GM23338 (cell line): Measurements from ENCODE around the gene PDGFC. TPM values are rescaled to one million over a fixed set of nuclear protein-coding genes. Genes with fewer than 3 reads are reported as not detected.

Source experiments
- ATAC-seq: fragments of 200-7000 bp; cut with Tn5 transposase; 3 replicates; pipeline ENCODE4 v1.9.1; 2020
- DNase-seq: peaks from one replicate; pipeline ENCODE4 v3.0.0-alpha.2; 2015; ENCODE audit warnings: low spot score
- H2AFZ ChIP-seq: fragments of 200-600 bp; sonication (generic); 2 replicates; pipeline ENCODE4 v1.8.0; 2016; ENCODE audit warnings: antibody characterized with exemption, mild to moderate bottlenecking, moderate library complexity
- H3F3A ChIP-seq: fragments of 200-600 bp; sonication (generic); replicated peaks from 2 replicates; pipeline ENCODE4 v1.8.0; 2017; ENCODE audit warnings: antibody characterized with exemption, mixed run types, low read depth
- H3K27ac ChIP-seq: fragments of 200-600 bp; sonication (generic); 2 replicates; pipeline ENCODE4 v1.6.1; 2016; ENCODE audit warnings: low read depth
- H3K27me3 ChIP-seq: fragments of 200-600 bp; sonication (generic); 2 replicates; pipeline ENCODE4 v1.8.0; 2016; ENCODE audit warnings: mild to moderate bottlenecking, mixed run types, moderate library complexity; ENCODE audit not compliant: insufficient read depth
- H3K36me3 ChIP-seq: fragments of 200-600 bp; sonication (generic); 2 replicates; pipeline ENCODE4 v1.8.0; 2016; ENCODE audit warnings: mild to moderate bottlenecking; ENCODE audit not compliant: insufficient read depth
- H3K4me1 ChIP-seq: fragments of 200-600 bp; sonication (generic); 2 replicates; pipeline ENCODE4 v1.8.0; 2016; ENCODE audit warnings: mild to moderate bottlenecking, moderate library complexity; ENCODE audit not compliant: insufficient read depth
- H3K4me2 ChIP-seq: fragments of 200-600 bp; sonication (generic); 2 replicates; pipeline ENCODE4 v1.7.1; 2017; ENCODE audit warnings: mixed run types
- H3K4me3 ChIP-seq: fragments of 200-600 bp; sonication (generic); 2 replicates; pipeline ENCODE4 v1.6.1; 2016; ENCODE audit warnings: mixed run types
- H3K79me2 ChIP-seq: fragments of 200-600 bp; sonication (generic); replicated peaks from 2 replicates; pipeline ENCODE4 v1.8.0; 2017; ENCODE audit warnings: mild to moderate bottlenecking; ENCODE audit not compliant: insufficient read depth
- H3K9me2 ChIP-seq: fragments of 200-600 bp; sonication (generic); 2 replicates; pipeline ENCODE4 v1.8.0; 2017; ENCODE audit not compliant: insufficient read depth
- H4K20me1 ChIP-seq: fragments of 200-600 bp; sonication (generic); replicated peaks from 2 replicates; pipeline ENCODE4 v1.8.0; 2017; ENCODE audit warnings: mild to moderate bottlenecking; ENCODE audit not compliant: insufficient read depth
- H3K27ac Mint-ChIP-seq: 2 replicates; pipeline ENCODE4 v1.8.0; 2020; ENCODE audit warnings: inconsistent platforms, mild to moderate bottlenecking, moderate library complexity, mixed read lengths
- H3K27me3 Mint-ChIP-seq: 3 replicates; pipeline ENCODE4 v1.8.0; 2022; ENCODE audit warnings: low read depth, mild to moderate bottlenecking, moderate library complexity, mixed read lengths, inconsistent platforms; ENCODE audit not compliant: insufficient read depth, poor library complexity
- H3K36me3 Mint-ChIP-seq: 3 replicates; pipeline ENCODE4 v1.8.0; 2021; ENCODE audit warnings: low read depth, mild to moderate bottlenecking, inconsistent platforms, moderate library complexity, mixed read lengths
- H3K4me1 Mint-ChIP-seq: 3 replicates; pipeline ENCODE4 v1.8.0; 2020; ENCODE audit warnings: mild to moderate bottlenecking, inconsistent platforms, mixed read lengths
- H3K4me3 Mint-ChIP-seq: 3 replicates; pipeline ENCODE4 v1.8.0; 2021; ENCODE audit warnings: moderate library complexity, mild to moderate bottlenecking, inconsistent platforms, mixed read lengths
- H3K9me3 Mint-ChIP-seq: 3 replicates; pipeline ENCODE4 v1.8.0; 2020; ENCODE audit warnings: moderate library complexity, mild to moderate bottlenecking, inconsistent platforms, mixed read lengths
- CREB1 ChIP-seq: fragments of 250-450 bp; sonication (Bioruptor Pico); IDR thresholded peaks from 2 replicates; pipeline ENCODE4 v1.5.0; 2020; ENCODE audit warnings: low read depth, mild to moderate bottlenecking, moderate library complexity
- ETS1 ChIP-seq: IDR thresholded peaks from 2 replicates; pipeline ENCODE4 v1.6.1; 2016; ENCODE audit warnings: antibody characterized with exemption
- EZH2 ChIP-seq: fragments of 200-600 bp; sonication (generic); IDR thresholded peaks from one replicate; pipeline ENCODE4 v1.8.0; 2017; ENCODE audit warnings: antibody characterized with exemption, mild to moderate bottlenecking, low read depth; ENCODE audit not compliant: unreplicated experiment
- EZH2phosphoT487 ChIP-seq: fragments of 200-600 bp; sonication (generic); IDR thresholded peaks from one replicate; pipeline ENCODE4 v1.8.1; 2018; ENCODE audit warnings: antibody characterized with exemption; ENCODE audit not compliant: unreplicated experiment
- NANOG ChIP-seq: IDR thresholded peaks from 2 replicates; pipeline ENCODE4 v1.6.1; 2016; ENCODE audit warnings: antibody characterized with exemption, borderline replicate concordance
- POLR2AphosphoS5 ChIP-seq: IDR thresholded peaks from 2 replicates; pipeline ENCODE4 v1.6.1; 2016; ENCODE audit warnings: antibody characterized with exemption, low read depth
- STAT1 ChIP-seq: IDR thresholded peaks from one replicate; pipeline ENCODE4 v1.6.1; 2016; ENCODE audit warnings: antibody characterized with exemption; ENCODE audit not compliant: unreplicated experiment
- ZNF114 ChIP-seq: fragments of 250-450 bp; sonication (Bioruptor Pico); IDR thresholded peaks from 2 replicates; pipeline ENCODE4 v1.5.0; 2020; ENCODE audit warnings: mild to moderate bottlenecking, moderate library complexity
- ZNF331 ChIP-seq: fragments of 250-450 bp; sonication (Bioruptor Pico); IDR thresholded peaks from 2 replicates; pipeline ENCODE4 v1.5.0; 2020; ENCODE audit warnings: low read depth, mild to moderate bottlenecking, moderate library complexity
- polyA plus RNA-seq: library from polyadenylated mRNA; unstranded; fragments of >200 nt; fragmentation: Nextera tagmentation; extraction: Ambion mirVana; gene quantifications from 2 replicates; pipeline ENCODE4 v1.2.1, GENCODE V29; 2016
- total RNA-seq: library from RNA; depleted of rRNA; stranded (reverse); fragments of >200 nt; shearing (Covaris generic); gene quantifications from 2 replicates; pipeline ENCODE4 v1.2.3, GENCODE V29; 2014
- TF ChIP-seq, protein P1 (sequence below): IDR thresholded peaks from one replicate; pipeline ENCODE4 v1.6.1; 2018; ENCODE audit warnings: antibody characterized with exemption; ENCODE audit not compliant: unreplicated experiment
- TF ChIP-seq, protein P2 (sequence below): fragments of 250-450 bp; sonication (Bioruptor Pico); IDR thresholded peaks from 2 replicates; pipeline ENCODE4 v1.5.0; 2020; ENCODE audit warnings: mild to moderate bottlenecking, moderate library complexity

PDGFC gene
- total and polyA plus RNA-seq, 2 experiments from 2014 or later, result 1.3 to 3.4 TPM

- TF ChIP-seq CREB1 (CRISPR knock-in tag), result no peak
- TF ChIP-seq, protein P1, sequence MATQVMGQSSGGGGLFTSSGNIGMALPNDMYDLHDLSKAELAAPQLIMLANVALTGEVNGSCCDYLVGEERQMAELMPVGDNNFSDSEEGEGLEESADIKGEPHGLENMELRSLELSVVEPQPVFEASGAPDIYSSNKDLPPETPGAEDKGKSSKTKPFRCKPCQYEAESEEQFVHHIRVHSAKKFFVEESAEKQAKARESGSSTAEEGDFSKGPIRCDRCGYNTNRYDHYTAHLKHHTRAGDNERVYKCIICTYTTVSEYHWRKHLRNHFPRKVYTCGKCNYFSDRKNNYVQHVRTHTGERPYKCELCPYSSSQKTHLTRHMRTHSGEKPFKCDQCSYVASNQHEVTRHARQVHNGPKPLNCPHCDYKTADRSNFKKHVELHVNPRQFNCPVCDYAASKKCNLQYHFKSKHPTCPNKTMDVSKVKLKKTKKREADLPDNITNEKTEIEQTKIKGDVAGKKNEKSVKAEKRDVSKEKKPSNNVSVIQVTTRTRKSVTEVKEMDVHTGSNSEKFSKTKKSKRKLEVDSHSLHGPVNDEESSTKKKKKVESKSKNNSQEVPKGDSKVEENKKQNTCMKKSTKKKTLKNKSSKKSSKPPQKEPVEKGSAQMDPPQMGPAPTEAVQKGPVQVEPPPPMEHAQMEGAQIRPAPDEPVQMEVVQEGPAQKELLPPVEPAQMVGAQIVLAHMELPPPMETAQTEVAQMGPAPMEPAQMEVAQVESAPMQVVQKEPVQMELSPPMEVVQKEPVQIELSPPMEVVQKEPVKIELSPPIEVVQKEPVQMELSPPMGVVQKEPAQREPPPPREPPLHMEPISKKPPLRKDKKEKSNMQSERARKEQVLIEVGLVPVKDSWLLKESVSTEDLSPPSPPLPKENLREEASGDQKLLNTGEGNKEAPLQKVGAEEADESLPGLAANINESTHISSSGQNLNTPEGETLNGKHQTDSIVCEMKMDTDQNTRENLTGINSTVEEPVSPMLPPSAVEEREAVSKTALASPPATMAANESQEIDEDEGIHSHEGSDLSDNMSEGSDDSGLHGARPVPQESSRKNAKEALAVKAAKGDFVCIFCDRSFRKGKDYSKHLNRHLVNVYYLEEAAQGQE, result no peak
- no peak for TF ChIP-seq ZNF114
- TF ChIP-seq STAT1, result no peak
- no peak for TF ChIP-seq ETS1
- TF ChIP-seq ZNF331 (CRISPR knock-in tag), result no peak
- no peak for TF ChIP-seq NANOG
- no peak for TF ChIP-seq POLR2AphosphoS5
These were observed 898 bp upstream of the PDGFC start (continued) for GRCh38 chr4:156972379-156973015.

DNA sequence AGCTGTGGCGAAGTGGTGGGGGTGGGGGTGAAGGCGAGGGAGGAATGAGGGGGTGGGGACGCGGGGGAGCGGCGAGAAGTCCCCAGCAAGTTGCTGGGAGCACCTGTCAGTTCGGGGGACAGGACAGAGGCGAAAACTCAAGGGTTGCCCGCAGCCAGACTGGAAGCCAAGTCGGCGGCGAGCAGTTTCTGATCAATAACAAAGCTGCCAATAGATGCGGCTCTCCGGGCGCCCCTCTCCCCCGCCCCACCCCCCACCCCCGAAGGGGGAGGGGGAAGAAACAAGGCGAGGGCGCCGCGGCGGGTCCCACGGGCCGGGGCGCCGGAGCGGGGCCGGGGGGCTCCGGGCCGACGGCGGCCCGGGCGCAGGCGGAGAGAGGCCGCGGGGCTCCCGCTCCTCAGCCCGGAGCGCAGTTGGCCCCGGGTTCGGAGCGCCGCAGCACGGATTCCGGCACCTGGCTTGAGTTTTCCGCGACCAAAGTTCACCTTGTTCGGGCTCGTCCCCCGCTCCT is 379 bp downstream of the PDGFC start:
- H3K9me2 ChIP-seq, result no peaks in the 10 kb centered on the region
- Mint-ChIP-seq H3K4me3 (peak overlapping the region; percentile 84), H3K27me3 (peaks cover 15% of the 10 kb centered on the region), H3K9me3 (no peaks in the 10 kb centered on the region), H3K27ac (no peak overlapping the region), H3K4me1 (peaks cover 23% of the 10 kb centered on the region), H3K36me3 (no peaks in the 10 kb centered on the region)
- peaks cover 4% of the 10 kb centered on the region; the same call in 1 of the 2 replicates for H3K79me2 ChIP-seq
- H3F3A ChIP-seq, result peaks cover 11% of the 10 kb centered on the region; the same call in 1 of the 2 replicates
- H4K20me1 ChIP-seq, result no peaks in the 10 kb centered on the region
- H3K27me3 ChIP-seq, result peaks cover 29% of the 10 kb centered on the region
- peak overlapping the region; percentile 82 for H3K4me3 ChIP-seq
- DNase-seq (peak; percentile 47), ATAC-seq (peak; percentile 24)
- peak overlapping the region; percentile 99 for H2AFZ ChIP-seq
- H3K4me1 ChIP-seq, result peaks cover 25% of the 10 kb centered on the region
- peak overlapping the region; percentile 93 for H3K4me2 ChIP-seq
- H3K36me3 ChIP-seq, result no peaks in the 10 kb centered on the region
- no peak overlapping the region for H3K27ac ChIP-seq
- TF ChIP-seq, protein P2, sequence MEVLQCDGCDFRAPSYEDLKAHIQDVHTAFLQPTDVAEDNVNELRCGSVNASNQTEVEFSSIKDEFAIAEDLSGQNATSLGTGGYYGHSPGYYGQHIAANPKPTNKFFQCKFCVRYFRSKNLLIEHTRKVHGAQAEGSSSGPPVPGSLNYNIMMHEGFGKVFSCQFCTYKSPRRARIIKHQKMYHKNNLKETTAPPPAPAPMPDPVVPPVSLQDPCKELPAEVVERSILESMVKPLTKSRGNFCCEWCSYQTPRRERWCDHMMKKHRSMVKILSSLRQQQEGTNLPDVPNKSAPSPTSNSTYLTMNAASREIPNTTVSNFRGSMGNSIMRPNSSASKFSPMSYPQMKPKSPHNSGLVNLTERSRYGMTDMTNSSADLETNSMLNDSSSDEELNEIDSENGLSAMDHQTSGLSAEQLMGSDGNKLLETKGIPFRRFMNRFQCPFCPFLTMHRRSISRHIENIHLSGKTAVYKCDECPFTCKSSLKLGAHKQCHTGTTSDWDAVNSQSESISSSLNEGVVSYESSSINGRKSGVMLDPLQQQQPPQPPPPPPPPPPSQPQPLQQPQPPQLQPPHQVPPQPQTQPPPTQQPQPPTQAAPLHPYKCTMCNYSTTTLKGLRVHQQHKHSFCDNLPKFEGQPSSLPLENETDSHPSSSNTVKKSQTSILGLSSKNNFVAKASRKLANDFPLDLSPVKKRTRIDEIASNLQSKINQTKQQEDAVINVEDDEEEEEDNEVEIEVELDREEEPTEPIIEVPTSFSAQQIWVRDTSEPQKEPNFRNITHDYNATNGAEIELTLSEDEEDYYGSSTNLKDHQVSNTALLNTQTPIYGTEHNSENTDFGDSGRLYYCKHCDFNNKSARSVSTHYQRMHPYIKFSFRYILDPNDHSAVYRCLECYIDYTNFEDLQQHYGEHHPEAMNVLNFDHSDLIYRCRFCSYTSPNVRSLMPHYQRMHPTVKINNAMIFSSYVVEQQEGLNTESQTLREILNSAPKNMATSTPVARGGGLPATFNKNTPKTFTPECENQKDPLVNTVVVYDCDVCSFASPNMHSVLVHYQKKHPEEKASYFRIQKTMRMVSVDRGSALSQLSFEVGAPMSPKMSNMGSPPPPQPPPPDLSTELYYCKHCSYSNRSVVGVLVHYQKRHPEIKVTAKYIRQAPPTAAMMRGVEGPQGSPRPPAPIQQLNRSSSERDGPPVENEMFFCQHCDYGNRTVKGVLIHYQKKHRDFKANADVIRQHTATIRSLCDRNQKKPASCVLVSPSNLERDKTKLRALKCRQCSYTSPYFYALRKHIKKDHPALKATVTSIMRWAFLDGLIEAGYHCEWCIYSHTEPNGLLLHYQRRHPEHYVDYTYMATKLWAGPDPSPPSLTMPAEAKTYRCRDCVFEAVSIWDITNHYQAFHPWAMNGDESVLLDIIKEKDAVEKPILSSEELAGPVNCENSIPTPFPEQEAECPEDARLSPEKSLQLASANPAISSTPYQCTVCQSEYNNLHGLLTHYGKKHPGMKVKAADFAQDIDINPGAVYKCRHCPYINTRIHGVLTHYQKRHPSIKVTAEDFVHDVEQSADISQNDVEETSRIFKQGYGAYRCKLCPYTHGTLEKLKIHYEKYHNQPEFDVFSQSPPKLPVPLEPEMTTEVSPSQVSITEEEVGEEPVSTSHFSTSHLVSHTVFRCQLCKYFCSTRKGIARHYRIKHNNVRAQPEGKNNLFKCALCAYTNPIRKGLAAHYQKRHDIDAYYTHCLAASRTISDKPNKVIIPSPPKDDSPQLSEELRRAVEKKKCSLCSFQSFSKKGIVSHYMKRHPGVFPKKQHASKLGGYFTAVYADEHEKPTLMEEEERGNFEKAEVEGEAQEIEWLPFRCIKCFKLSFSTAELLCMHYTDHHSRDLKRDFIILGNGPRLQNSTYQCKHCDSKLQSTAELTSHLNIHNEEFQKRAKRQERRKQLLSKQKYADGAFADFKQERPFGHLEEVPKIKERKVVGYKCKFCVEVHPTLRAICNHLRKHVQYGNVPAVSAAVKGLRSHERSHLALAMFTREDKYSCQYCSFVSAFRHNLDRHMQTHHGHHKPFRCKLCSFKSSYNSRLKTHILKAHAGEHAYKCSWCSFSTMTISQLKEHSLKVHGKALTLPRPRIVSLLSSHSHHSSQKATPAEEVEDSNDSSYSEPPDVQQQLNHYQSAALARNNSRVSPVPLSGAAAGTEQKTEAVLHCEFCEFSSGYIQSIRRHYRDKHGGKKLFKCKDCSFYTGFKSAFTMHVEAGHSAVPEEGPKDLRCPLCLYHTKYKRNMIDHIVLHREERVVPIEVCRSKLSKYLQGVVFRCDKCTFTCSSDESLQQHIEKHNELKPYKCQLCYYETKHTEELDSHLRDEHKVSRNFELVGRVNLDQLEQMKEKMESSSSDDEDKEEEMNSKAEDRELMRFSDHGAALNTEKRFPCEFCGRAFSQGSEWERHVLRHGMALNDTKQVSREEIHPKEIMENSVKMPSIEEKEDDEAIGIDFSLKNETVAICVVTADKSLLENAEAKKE (CRISPR knock-in tag), result no peak
- TF ChIP-seq EZH2phosphoT487 (no peak), ETS1 (no peak), NANOG (no peak), EZH2 (no peak), ZNF331 (CRISPR knock-in tag) (no peak), POLR2AphosphoS5 (no peak), CREB1 (CRISPR knock-in tag) (no peak)
